Spleen (tissue), 11 donors: ENCODE measurements around the gene NDNF. TPM values are rescaled to one million over a fixed set of nuclear protein-coding genes. Genes with fewer than 3 reads are reported as not detected.

Experiments
- DNase-seq: peaks from one replicate; pipeline ENCODE4 v3.0.0-alpha.2; 2020
- H3K27ac ChIP-seq, 8 donors: fragments of 200-600 bp; sonication (generic) in 7 of 8; 1 replicate in 4 of 8; 2 replicates in 4 of 8; pipeline versions ENCODE4 v1.5.0 to v1.8.0; 2016 to 2021; ENCODE audit warnings: inconsistent platforms in 4 of 8, mild to moderate bottlenecking in 4 of 8, moderate library complexity in 1 of 8
- H3K27me3 ChIP-seq, 7 donors: fragments of 200-600 bp; sonication (generic) in 6 of 7; replicated peaks in 1 of 7; 1 replicate in 4 of 7; 2 replicates in 3 of 7; pipeline versions ENCODE4 v1.5.0 to v1.8.0; 2016 to 2021; ENCODE audit warnings: inconsistent platforms in 3 of 7, mild to moderate bottlenecking in 1 of 7
- H3K36me3 ChIP-seq, 6 donors: fragments of 200-600 bp; sonication (generic) in 5 of 6; 1 replicate in 4 of 6; 2 replicates in 2 of 6; pipeline versions ENCODE4 v1.5.0 to v1.8.0; 2016 to 2021; ENCODE audit warnings: inconsistent platforms in 2 of 6
- H3K4me1 ChIP-seq, 6 donors: fragments of 200-600 bp; sonication (generic) in 5 of 6; 1 replicate in 3 of 6; 2 replicates in 3 of 6; pipeline versions ENCODE4 v1.5.0 to v1.8.0; 2016 to 2021; ENCODE audit warnings: inconsistent platforms in 3 of 6
- H3K4me3 ChIP-seq, 8 donors: fragments of 200-600 bp; sonication (generic) in 7 of 8; 1 replicate in 4 of 8; 2 replicates in 4 of 8; pipeline versions ENCODE4 v1.5.0 to v1.8.0; 2016 to 2021; ENCODE audit warnings: inconsistent platforms in 4 of 8, mild to moderate bottlenecking in 4 of 8, moderate library complexity in 2 of 8
- H3K9me3 ChIP-seq, 8 donors: fragments of 200-600 bp; sonication (generic) in 7 of 8; 1 replicate in 4 of 8; 2 replicates in 4 of 8; pipeline versions ENCODE4 v1.5.0 to v1.8.0; 2016 to 2021; ENCODE audit warnings: inconsistent platforms in 4 of 8
- CTCF ChIP-seq, 11 experiments: fragments of 200-600 bp in 7 of 11; fragments of 450-650 bp in 4 of 11; sonication (generic) in 4 of 11; IDR thresholded peaks in 8 of 11; conservative IDR thresholded peaks in 3 of 11; 1 replicate in 7 of 11; 2 replicates in 4 of 11; pipeline versions ENCODE4 v1.4.0 to v1.8.0; 2016 to 2021; ENCODE audit warnings: antibody characterized with exemption in 11 of 11, inconsistent platforms in 4 of 11, mild to moderate bottlenecking in 1 of 11
- POLR2A ChIP-seq, 3 donors: fragments of 450-650 bp; IDR thresholded peaks; one replicate each; pipeline ENCODE4 v1.5.1; 2017; ENCODE audit warnings: antibody characterized with exemption in 3 of 3, mild to moderate bottlenecking in 1 of 3
- POLR2AphosphoS5 ChIP-seq, 3 donors: sonication (generic); formaldehyde crosslinking; IDR thresholded peaks; one replicate each; pipeline ENCODE4 v1.5.1; 2017; ENCODE audit warnings: antibody characterized with exemption in 3 of 3
- WGBS, 5 donors: extraction: QIAGEN DNeasy Blood & Tissue Kit in 3 of 5; methylation state at CpG; one replicate each; pipeline versions ENCODE4 v1.1.5 to v1.1.7; 2013 to 2018; 5-methylcytosine and 5-hydroxymethylcytosine counted together
- intact Hi-C: fragments of 100-400 bp; cut with DNase I; formaldehyde crosslinking; loops from one replicate; pipeline ENCODE4 v1.15.0; 2023; ENCODE audit warnings: low total_unique reads
- polyA plus RNA-seq, 3 donors: library from polyadenylated mRNA; stranded (reverse); fragments of 200-250 nt; gene quantifications; one replicate each; pipeline ENCODE4 v1.2.1, GENCODE V29; 2013
- total RNA-seq, 7 donors: library from RNA; depleted of rRNA in 3 of 7; stranded (reverse); fragments of >200 nt in 3 of 7; fragmentation: NEBNext Ultra II Directional in 4 of 7; extraction: Animal tissue kit (Norgen Biotek cat#: 25700) in 4 of 7; gene quantifications; one replicate each; pipeline versions ENCODE4 v1.1.0 to v1.2.1, GENCODE V29; 2016 to 2021
- donor health status: healthy with polysubstance abuse.
- donor health status: DM: no; HTN: no; CAD: no; lungs with moderate emphysema.
- donor health status: DM: no; HTN: no; CAD: no.
- donor health status: Bipolar disorder and iron deficiency.
- donor health status: healthy.
- donor health status: DM: no; HTN: no; CAD: no.
- donor health status: DM: yes; HTN: yes; CAD: no.

The NDNF gene
- total and polyA plus RNA-seq, 10 donors, result 0.03 to 0.82 (median 0.20) TPM; not detected in 3

DNA sequence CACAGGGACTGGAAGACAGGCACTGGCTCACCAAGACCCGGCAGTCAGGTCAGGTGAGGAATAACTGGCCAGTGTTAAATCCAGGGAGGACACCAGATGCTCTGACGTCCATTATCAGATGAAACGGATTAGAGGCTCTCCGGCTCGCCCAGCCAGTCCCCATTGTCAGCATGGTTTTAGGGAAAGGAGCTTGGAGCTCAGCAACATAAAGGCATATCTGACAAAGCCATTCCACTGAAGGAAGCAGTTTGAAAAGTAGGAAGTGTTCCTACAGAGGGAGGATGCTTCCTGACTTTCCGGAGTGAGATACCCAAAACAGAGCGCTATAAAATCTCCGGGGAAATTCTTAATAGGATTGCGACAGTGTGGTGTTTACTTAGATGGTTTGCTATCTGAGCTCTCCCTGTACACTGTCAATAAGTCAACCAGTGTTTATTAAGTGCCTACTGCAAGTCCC, 14.8 kb downstream of the NDNF start:
- no peaks in the 10 kb centered on the region for H3K4me1 ChIP-seq
- TF ChIP-seq CTCF (IDR thresholded peaks at IDR 0.05 in 8 of 11, conservative IDR thresholded peaks at IDR 0.05 in 3 of 11) (no peak), POLR2A (IDR thresholded peaks at IDR 0.05) (no peak), POLR2AphosphoS5 (IDR thresholded peaks at IDR 0.05) (no peak)
- no peak for DNase-seq
- H3K9me3 ChIP-seq, result no peaks in the 10 kb centered on the region
- H3K4me3 ChIP-seq, result no peak overlapping the region
- 21 to 35% (median 31%) methylated on average over 9 of the region's 9 CpGs for WGBS, 5 donors
- intact Hi-C loops, result no loop called here
- no peaks in the 10 kb centered on the region for H3K36me3 ChIP-seq
- peaks cover 0 to 26% (median 0%) of the 10 kb centered on the region in 7 donors for H3K27me3 ChIP-seq
- H3K27ac ChIP-seq, result no peak overlapping the region

- intact Hi-C loops, result no loop called here
- H3K27ac ChIP-seq, result no peak overlapping the region
- no peak overlapping the region for H3K4me3 ChIP-seq
- H3K4me1 ChIP-seq, result no peaks in the 10 kb centered on the region
- DNase-seq, result no peak
- no peaks in the 10 kb centered on the region for H3K36me3 ChIP-seq
- no peak for TF ChIP-seq POLR2AphosphoS5 (IDR thresholded peaks at IDR 0.05)
- TF ChIP-seq CTCF (IDR thresholded peaks at IDR 0.05 in 8 of 11, conservative IDR thresholded peaks at IDR 0.05 in 3 of 11), result no peak
- no peak for TF ChIP-seq POLR2A (IDR thresholded peaks at IDR 0.05)
- WGBS, 5 donors, result 88 to 94% (median 89%) methylated on average over 3 of the region's 3 CpGs
- peaks cover 0 to 26% (median 0%) of the 10 kb centered on the region in 7 donors for H3K27me3 ChIP-seq
- no peaks in the 10 kb centered on the region for H3K9me3 ChIP-seq
These were observed 16.3 kb downstream of the NDNF start for GRCh38 chr4:121056066-121056465.

DNA sequence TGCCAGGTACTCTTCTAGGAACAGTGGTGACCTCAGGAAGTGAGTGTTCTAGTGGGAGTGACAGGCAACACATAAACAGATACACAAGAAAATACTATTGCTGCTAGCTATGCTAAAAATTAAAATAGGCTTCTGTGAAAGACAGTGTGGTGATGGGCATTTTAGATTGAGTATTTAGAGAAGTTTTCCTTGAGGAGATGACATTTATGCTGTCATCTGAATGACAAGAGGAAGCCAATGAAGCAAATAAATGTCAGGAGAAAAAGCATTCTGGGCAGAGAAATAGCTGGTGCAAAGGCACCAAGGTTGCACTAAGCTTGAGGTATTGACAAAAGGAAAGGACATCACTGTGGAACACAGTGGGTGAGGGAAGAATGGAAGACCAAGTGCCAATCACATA, 18.0 kb downstream of the NDNF start:
- intact Hi-C loops, result no loop called here
- Histone ChIP-seq H3K4me1 (no peaks in the 10 kb centered on the region), H3K27ac (no peak overlapping the region), H3K9me3 (no peaks in the 10 kb centered on the region), H3K27me3 (peaks cover 0 to 26% (median 0%) of the 10 kb centered on the region in 7 donors), H3K36me3 (no peaks in the 10 kb centered on the region), H3K4me3 (no peak overlapping the region)
- no peak for TF ChIP-seq CTCF (IDR thresholded peaks at IDR 0.05 in 8 of 11, conservative IDR thresholded peaks at IDR 0.05 in 3 of 11)
- no peak for TF ChIP-seq POLR2A (IDR thresholded peaks at IDR 0.05)
- TF ChIP-seq POLR2AphosphoS5 (IDR thresholded peaks at IDR 0.05), result no peak
- no peak for DNase-seq

- no peak overlapping the region for H3K4me3 ChIP-seq
- intact Hi-C loops, result no loop called here
- DNase-seq, result no peak
- no peak for TF ChIP-seq CTCF (IDR thresholded peaks at IDR 0.05 in 8 of 11, conservative IDR thresholded peaks at IDR 0.05 in 3 of 11)
- no peak for TF ChIP-seq POLR2AphosphoS5 (IDR thresholded peaks at IDR 0.05)
- H3K27ac ChIP-seq, result no peak overlapping the region
- H3K36me3 ChIP-seq, result no peaks in the 10 kb centered on the region
- H3K27me3 ChIP-seq, result peaks cover 0 to 23% (median 0%) of the 10 kb centered on the region in 7 donors
- H3K4me1 ChIP-seq, result no peaks in the 10 kb centered on the region
- no peaks in the 10 kb centered on the region for H3K9me3 ChIP-seq
- 74 to 93% (median 80%) methylated on average over 3 of the region's 3 CpGs for WGBS, 5 donors
These were observed 18.7 kb downstream of the NDNF start for GRCh38 chr4:121053601-121054143.
